Panc1 (cell line): Measurements from ENCODE around the gene PJA1. TPM values are rescaled to one million over a fixed set of nuclear protein-coding genes. Genes with fewer than 3 reads are reported as not detected.

Source experiments
- ATAC-seq: fragments of 200-7000 bp; cut with Tn5 transposase; 2 replicates; pipeline ENCODE4 v1.9.1; 2020; ENCODE audit warnings: mild to moderate bottlenecking, moderate library complexity
- BruUV-seq: library from RNA; stranded (reverse); fragments of 400-500 nt; replicated peaks from 2 replicates; lab custom pipeline; 2021; lab: Mats Ljungman, UMichigan
- CTCF ChIA-PET: fragments of 300-600 bp; sonication (Branson Sonifier 250); formaldehyde crosslinking; loops from one replicate; lab custom pipeline; 2022; ENCODE audit warnings: antibody characterized with exemption; lab: Charles Lee
- POLR2A ChIA-PET: fragments of 300-600 bp; sonication (Branson Sonifier 250); formaldehyde crosslinking; loops from one replicate; lab custom pipeline; 2022; ENCODE audit warnings: antibody characterized with exemption; lab: Charles Lee
- DNase-seq: peaks from one replicate; pipeline ENCODE4 v3.0.0-alpha.2; 2010; ENCODE audit warnings: low read depth, low spot score
- H3K27ac ChIP-seq: 2 replicates; pipeline ENCODE4 v1.5.1; 2011; ENCODE audit warnings: mild to moderate bottlenecking, low read length, inconsistent platforms
- H3K27me3 ChIP-seq: fragments of 200-500 bp; sonication (Bioruptor generic); 2 replicates; pipeline ENCODE4 v1.6.0; 2014; ENCODE audit warnings: low read length, inconsistent platforms; ENCODE audit not compliant: control insufficient read depth, insufficient read depth
- H3K36me3 ChIP-seq: fragments of 200-500 bp; sonication (Bioruptor generic); 2 replicates; pipeline ENCODE4 v1.5.1; 2014; ENCODE audit warnings: inconsistent platforms, mild to moderate bottlenecking, low read length, moderate library complexity; ENCODE audit not compliant: control insufficient read depth, insufficient read depth
- H3K4me1 ChIP-seq: 2 replicates; pipeline ENCODE4 v1.5.1; 2011; ENCODE audit warnings: inconsistent platforms, mild to moderate bottlenecking, low read length, moderate library complexity; ENCODE audit not compliant: control insufficient read depth, insufficient read depth
- H3K4me3 ChIP-seq, 2 experiments: 2 replicates each; pipeline ENCODE4 v1.5.1; 2011 to 2012; ENCODE audit warnings: low read depth in 2 of 2, low read length in 2 of 2, mild to moderate bottlenecking in 2 of 2, inconsistent platforms in 1 of 2, moderate library complexity in 1 of 2
- H3K9me3 ChIP-seq: fragments of 200-500 bp; sonication (Bioruptor generic); 2 replicates; pipeline ENCODE4 v1.5.1; 2014; ENCODE audit warnings: low read depth, mild to moderate bottlenecking, inconsistent platforms, low read length, moderate library complexity; ENCODE audit not compliant: control insufficient read depth, insufficient read depth
- POLR2AphosphoS5 ChIP-seq: IDR thresholded peaks from 2 replicates; pipeline ENCODE4 v1.6.1; 2012; ENCODE audit warnings: mild to moderate bottlenecking, low read depth, low read length, moderate library complexity
- SIN3A ChIP-seq: IDR thresholded peaks from 2 replicates; pipeline ENCODE4 v1.6.1; 2012; ENCODE audit warnings: low read depth, mild to moderate bottlenecking, low read length, moderate library complexity, borderline replicate concordance; ENCODE audit not compliant: insufficient read depth
- TCF7L2 ChIP-seq: IDR thresholded peaks from 2 replicates; pipeline ENCODE4 v1.6.1; 2011; ENCODE audit warnings: mild to moderate bottlenecking, low read depth, low read length, inconsistent platforms
- in situ Hi-C: cut with HindIII; loops from 2 replicates; pipeline ENCODE4 v1.10.0; 2016; ENCODE audit warnings: low sequenced_read_pairs, low pct_unique_long_range_greater_than_20kb
- intact Hi-C: fragments of 100-400 bp; cut with micrococcal nuclease; formaldehyde crosslinking; loops from one replicate; pipeline ENCODE4 v1.10.0; 2022; ENCODE audit not compliant: unreplicated experiment
- total RNA-seq: library from RNA; stranded (reverse); gene quantifications from one replicate; pipeline ENCODE4 v1.2.1, GENCODE V29; 2021; ENCODE audit not compliant: unreplicated experiment
- TF ChIP-seq, protein P1 (sequence below): fragments of 450-650 bp; IDR thresholded peaks from 2 replicates; pipeline ENCODE4 v1.5.1; 2017; ENCODE audit warnings: mild to moderate bottlenecking
- TF ChIP-seq, protein P2 (sequence below), 2 experiments: IDR thresholded peaks; 2 replicates each; pipeline ENCODE4 v1.6.1; 2011 to 2012; ENCODE audit warnings: low read depth in 2 of 2, control low read depth in 1 of 2, low read length in 1 of 2, mild to moderate bottlenecking in 1 of 2, moderate library complexity in 1 of 2; ENCODE audit not compliant: insufficient read depth in 1 of 2

PJA1 gene
- total RNA-seq, 1 experiment from 2014 or later = 11.8 TPM

DNA sequence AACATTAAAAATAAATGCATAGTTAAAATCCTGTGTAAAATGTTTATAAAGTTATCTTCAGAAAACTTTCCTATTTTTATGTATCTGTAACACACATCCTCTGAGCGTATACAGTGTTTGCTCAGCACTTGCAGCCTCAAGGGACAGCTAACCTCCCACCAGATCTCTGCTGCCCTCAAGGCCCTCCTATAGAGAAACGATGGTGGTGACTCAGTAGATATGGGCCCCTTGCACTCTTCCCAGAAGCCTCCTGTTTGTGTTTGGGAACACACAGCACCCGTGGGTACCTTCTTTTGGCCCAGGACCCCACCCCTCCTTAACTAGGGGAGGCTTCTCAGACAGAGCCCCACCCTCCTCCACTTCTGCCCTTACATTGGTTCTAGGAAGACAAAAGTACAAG lies 26.7 kb downstream of the PJA1 start:
- TF ChIP-seq SIN3A (no peak), TCF7L2 (no peak), POLR2AphosphoS5 (no peak)
- TF ChIP-seq, protein P1, sequence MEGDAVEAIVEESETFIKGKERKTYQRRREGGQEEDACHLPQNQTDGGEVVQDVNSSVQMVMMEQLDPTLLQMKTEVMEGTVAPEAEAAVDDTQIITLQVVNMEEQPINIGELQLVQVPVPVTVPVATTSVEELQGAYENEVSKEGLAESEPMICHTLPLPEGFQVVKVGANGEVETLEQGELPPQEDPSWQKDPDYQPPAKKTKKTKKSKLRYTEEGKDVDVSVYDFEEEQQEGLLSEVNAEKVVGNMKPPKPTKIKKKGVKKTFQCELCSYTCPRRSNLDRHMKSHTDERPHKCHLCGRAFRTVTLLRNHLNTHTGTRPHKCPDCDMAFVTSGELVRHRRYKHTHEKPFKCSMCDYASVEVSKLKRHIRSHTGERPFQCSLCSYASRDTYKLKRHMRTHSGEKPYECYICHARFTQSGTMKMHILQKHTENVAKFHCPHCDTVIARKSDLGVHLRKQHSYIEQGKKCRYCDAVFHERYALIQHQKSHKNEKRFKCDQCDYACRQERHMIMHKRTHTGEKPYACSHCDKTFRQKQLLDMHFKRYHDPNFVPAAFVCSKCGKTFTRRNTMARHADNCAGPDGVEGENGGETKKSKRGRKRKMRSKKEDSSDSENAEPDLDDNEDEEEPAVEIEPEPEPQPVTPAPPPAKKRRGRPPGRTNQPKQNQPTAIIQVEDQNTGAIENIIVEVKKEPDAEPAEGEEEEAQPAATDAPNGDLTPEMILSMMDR = no peak
- TF ChIP-seq, protein P2, sequence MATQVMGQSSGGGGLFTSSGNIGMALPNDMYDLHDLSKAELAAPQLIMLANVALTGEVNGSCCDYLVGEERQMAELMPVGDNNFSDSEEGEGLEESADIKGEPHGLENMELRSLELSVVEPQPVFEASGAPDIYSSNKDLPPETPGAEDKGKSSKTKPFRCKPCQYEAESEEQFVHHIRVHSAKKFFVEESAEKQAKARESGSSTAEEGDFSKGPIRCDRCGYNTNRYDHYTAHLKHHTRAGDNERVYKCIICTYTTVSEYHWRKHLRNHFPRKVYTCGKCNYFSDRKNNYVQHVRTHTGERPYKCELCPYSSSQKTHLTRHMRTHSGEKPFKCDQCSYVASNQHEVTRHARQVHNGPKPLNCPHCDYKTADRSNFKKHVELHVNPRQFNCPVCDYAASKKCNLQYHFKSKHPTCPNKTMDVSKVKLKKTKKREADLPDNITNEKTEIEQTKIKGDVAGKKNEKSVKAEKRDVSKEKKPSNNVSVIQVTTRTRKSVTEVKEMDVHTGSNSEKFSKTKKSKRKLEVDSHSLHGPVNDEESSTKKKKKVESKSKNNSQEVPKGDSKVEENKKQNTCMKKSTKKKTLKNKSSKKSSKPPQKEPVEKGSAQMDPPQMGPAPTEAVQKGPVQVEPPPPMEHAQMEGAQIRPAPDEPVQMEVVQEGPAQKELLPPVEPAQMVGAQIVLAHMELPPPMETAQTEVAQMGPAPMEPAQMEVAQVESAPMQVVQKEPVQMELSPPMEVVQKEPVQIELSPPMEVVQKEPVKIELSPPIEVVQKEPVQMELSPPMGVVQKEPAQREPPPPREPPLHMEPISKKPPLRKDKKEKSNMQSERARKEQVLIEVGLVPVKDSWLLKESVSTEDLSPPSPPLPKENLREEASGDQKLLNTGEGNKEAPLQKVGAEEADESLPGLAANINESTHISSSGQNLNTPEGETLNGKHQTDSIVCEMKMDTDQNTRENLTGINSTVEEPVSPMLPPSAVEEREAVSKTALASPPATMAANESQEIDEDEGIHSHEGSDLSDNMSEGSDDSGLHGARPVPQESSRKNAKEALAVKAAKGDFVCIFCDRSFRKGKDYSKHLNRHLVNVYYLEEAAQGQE (IDR thresholded peaks at IDR 0.05; ENCODE audit: insufficient read depth in 1 of 2, low read depth in 2 of 2, low read length in 1 of 2) = no peak
- in situ Hi-C loops = no loop called here
- no peaks in the 10 kb centered on the region for H3K4me1 ChIP-seq
- BruUV-seq = no TSS peak
- H3K36me3 ChIP-seq = no peaks in the 10 kb centered on the region
- no peaks in the 10 kb centered on the region for H3K9me3 ChIP-seq
- intact Hi-C loops = loop anchor here (10.0 kb wide), 1 partner anchor 314 kb away; the partner anchor contains the start of gene EFNB1
- H3K27me3 ChIP-seq = no peaks in the 10 kb centered on the region
- ChIA-PET POLR2A (no interaction called here), CTCF (no interaction called here)
- no peak overlapping the region for H3K4me3 ChIP-seq
- DNase-seq (no peak), ATAC-seq (no peak)
- H3K27ac ChIP-seq = no peak overlapping the region

DNA sequence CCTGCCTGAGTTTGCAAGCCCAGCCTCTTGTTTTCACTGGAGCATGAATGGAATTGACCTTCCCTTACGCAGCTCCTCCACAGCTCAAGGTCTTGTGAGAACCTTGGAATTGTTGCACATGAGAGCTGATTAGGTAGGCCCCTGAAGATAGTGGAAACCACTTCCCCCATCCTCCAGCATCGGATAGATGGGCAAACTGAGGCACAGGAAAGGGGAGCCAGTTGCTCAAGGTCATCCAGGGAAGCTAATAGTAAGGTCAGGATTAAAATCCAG lies 27.2 kb downstream of the PJA1 start:
- ATAC-seq = no peak
- CTCF ChIA-PET = no interaction called here
- intact Hi-C loops = loop anchor here (10.0 kb wide), 1 partner anchor 313 kb away; the partner anchor contains the start of gene EFNB1

More for the DNA sequence above, 27.2 kb downstream of the PJA1 start:
- no peak for TF ChIP-seq POLR2AphosphoS5
- TF ChIP-seq, protein P1 = no peak
- TF ChIP-seq TCF7L2 = no peak
- TF ChIP-seq, protein P2 (IDR thresholded peaks at IDR 0.05; ENCODE audit: insufficient read depth in 1 of 2, low read depth in 2 of 2, low read length in 1 of 2) = no peak
- TF ChIP-seq SIN3A = no peak
- in situ Hi-C loops = no loop called here
- BruUV-seq = no TSS peak
- no peak overlapping the region for H3K27ac ChIP-seq
- H3K4me1 ChIP-seq = no peaks in the 10 kb centered on the region
- no peaks in the 10 kb centered on the region for H3K36me3 ChIP-seq
- POLR2A ChIA-PET = no interaction called here
- H3K4me3 ChIP-seq = no peak overlapping the region
- H3K9me3 ChIP-seq = no peaks in the 10 kb centered on the region
- no peaks in the 10 kb centered on the region for H3K27me3 ChIP-seq
- DNase-seq = no peak
